GM12865 (cell line): ENCODE data around the gene ZNF425.
A peak's percentile ranks its signal among the peaks of the same experiment; 100 is the strongest.

Experiments
- DNase-seq: peaks from one replicate; pipeline ENCODE4 v3.0.0; 2010; ENCODE audit warnings: low read depth
- H3K4me3 ChIP-seq: 2 replicates; pipeline ENCODE4 v1.5.1; 2011; ENCODE audit warnings: mild to moderate bottlenecking, low read depth, low read length, control low read depth
- TF ChIP-seq, protein P1 (sequence below): IDR thresholded peaks from 2 replicates; pipeline ENCODE4 v1.5.1; 2011; ENCODE audit warnings: low read length, control low read depth, low read depth, inconsistent platforms; ENCODE audit not compliant: insufficient read depth; ENCODE audit errors: missing control alignments

The ZNF425 gene

DNA sequence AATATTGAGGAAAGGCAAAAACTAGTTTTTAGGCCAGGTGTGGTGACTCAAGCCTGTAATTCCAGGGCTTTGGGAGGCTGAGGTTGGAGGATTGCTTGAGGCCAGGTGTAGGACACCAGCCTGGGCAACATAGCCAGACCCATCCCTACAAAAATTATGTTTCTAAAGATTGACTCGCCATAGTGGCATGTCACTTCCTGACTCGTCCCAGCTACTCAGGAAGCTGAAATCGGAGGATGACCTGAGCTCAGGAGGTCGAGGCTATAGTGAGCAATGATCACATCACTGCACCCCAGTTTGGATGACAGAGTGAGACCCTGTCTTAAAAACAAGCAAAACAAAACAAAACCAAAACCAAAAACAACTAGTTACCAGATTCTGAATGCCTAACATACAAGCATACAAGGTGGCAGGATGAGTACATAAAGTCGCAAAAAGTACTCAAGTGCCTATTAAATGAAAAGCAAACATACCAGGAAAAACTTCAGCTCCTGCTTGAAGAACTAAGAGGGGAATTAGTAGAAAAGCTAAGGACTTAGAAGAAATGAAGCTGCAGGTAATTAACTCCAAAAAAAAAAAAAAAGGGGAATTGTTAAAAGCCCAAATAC lies 35.2 kb upstream of the ZNF425 start:
- TF ChIP-seq, protein P1, sequence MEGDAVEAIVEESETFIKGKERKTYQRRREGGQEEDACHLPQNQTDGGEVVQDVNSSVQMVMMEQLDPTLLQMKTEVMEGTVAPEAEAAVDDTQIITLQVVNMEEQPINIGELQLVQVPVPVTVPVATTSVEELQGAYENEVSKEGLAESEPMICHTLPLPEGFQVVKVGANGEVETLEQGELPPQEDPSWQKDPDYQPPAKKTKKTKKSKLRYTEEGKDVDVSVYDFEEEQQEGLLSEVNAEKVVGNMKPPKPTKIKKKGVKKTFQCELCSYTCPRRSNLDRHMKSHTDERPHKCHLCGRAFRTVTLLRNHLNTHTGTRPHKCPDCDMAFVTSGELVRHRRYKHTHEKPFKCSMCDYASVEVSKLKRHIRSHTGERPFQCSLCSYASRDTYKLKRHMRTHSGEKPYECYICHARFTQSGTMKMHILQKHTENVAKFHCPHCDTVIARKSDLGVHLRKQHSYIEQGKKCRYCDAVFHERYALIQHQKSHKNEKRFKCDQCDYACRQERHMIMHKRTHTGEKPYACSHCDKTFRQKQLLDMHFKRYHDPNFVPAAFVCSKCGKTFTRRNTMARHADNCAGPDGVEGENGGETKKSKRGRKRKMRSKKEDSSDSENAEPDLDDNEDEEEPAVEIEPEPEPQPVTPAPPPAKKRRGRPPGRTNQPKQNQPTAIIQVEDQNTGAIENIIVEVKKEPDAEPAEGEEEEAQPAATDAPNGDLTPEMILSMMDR: no peak
- no peak for DNase-seq

DNA sequence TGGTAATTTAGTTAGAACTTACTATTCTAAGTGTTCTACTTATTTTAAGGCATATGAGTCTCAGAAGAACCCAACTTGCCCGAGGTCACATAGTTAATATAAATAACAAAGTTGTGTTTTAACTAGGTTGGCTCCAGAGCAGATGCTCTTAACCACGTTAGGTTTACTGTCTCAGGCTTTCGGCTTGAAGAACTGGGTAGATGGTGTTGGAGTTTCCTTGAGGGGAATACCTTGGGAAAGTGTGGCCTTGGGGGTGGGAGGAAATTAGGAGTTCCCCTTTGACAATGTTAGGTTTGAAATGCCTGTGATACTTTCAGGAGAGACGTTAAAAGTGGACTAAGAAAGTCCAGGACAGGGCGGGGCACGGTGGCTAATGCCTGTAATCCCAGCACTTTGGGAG lies 30.8 kb upstream of the ZNF425 start:
- no peak overlapping the region for H3K4me3 ChIP-seq
- TF ChIP-seq, protein P1: no peak
- DNase-seq: peak; percentile 44

More for the DNA sequence above, 35.2 kb upstream of the ZNF425 start:
- H3K4me3 ChIP-seq: no peak overlapping the region

DNA sequence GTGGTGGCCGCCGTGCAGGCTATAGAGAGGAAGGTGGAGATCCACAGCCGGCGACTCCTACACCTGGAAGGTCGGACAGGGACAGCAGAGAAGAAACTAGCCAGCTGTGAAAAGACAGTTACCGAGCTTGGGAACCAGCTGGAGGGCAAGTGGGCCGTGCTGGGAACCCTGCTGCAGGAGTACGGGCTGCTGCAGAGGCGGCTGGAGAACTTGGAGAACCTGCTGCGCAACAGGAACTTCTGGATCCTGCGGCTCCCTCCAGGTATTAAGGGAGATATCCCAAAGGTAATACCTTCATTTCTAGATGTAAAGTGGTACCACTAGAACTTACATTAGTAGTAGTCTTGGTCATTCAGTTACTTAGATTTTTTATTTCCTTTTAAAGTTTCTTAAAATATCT lies 27.9 kb upstream of the ZNF425 start:
- no peak for DNase-seq
- TF ChIP-seq, protein P1: no peak
- H3K4me3 ChIP-seq: no peak overlapping the region

DNA sequence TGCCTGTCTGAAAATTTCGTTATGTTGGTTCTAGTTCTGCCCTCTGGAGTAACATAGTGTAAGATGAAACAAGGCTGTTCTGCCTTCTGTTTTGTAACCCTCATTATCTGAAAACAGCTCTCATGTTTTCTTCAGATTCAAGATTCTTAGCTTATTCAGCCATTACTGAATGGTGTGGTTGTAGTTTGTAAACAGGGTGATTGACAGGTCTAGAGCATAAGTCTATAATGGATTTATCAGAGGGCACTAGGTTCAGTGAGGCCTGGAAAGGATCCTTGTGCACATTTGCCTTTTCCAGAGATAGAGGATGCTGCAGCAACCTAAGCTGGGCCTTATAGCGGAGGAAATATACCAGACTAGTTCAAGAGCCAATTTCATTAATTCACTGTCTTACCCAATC lies 27.2 kb upstream of the ZNF425 start:
- TF ChIP-seq, protein P1: no peak

DNA sequence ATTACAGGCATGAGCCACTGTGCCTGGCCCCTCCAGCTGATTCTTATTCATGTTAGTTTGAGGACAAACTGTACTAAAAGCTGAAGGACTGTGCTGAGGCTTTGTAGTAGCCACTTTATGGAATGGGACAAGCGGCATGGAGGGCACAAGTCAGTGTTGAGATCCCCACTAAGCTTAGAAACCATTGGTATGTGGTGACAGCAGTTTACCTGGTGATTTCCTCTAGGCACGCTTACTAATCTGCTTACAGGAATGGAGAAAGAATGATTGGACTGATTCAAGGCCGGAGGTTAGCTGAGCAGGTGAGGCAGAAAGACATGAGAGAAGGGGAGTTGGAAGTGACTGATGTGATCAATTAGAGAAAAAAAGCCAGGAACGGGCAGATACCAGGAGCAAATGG lies 24.9 kb upstream of the ZNF425 start:
- TF ChIP-seq, protein P1: no peak
- DNase-seq: no peak
- no peak overlapping the region for H3K4me3 ChIP-seq

More for the DNA sequence above, 27.2 kb upstream of the ZNF425 start:
- no peak overlapping the region for H3K4me3 ChIP-seq
- DNase-seq: no peak

DNA sequence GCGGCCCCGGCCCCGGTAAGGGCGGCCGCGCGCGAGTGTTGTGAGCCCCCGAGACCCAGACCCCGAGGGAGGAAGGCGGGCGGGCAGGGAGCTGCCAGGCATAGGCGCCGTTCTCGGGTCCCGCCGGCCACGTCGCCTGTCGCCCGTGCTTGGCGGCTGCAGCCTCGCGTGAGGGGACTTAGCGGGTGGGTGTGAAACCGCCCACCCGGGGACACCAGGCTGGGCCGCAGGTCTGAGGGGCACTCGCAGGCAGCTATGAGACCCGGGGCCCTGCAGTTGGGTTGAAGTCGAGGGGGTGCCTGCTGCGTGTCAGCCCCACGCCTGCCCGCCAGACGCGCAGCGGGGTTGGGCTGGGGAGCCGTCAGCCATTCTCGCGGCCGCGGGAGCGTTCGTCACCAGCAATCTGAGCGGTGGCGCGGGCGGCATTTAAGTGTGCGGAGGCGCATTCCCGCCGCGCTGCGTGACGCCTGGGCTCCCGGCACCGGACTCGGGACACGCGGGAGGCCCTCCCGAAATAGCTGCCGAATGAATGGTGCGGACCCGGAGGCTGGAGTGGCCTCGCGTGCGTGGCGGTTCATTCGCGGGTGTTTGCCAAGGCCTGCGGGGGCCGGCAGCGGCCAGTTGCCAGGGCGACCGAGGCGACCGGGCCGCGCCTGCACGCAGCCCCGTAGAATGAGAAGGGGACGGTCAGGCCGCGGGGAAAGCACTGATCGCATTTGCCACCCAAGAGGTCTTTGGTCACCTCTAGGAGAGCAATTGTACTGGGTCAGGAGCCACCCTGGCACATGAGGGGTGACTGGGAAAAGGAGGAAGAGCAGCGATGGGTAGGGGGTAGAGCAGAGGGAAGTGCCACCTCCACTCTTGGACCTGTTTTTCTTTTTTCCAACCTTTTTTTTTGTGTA lies 21.9 kb upstream of the ZNF425 start:
- TF ChIP-seq, protein P1: no peak
- peak; percentile 63 for DNase-seq
- H3K4me3 ChIP-seq: peak overlapping the region; percentile 96
